Stimulated activated CD8-positive, alpha-beta memory T cell treated with anti-CD3 and anti-CD28 coated beads, Interleukin-4, amount 100 ng/mL, for 24 hours (primary cell): ENCODE data around the gene CCDC33.

ENCODE experiments used
- DNase-seq: peaks from one replicate; pipeline ENCODE4 v3.0.0-alpha.2; 2020; ENCODE audit warnings: low read depth

CCDC33 gene

DNA sequence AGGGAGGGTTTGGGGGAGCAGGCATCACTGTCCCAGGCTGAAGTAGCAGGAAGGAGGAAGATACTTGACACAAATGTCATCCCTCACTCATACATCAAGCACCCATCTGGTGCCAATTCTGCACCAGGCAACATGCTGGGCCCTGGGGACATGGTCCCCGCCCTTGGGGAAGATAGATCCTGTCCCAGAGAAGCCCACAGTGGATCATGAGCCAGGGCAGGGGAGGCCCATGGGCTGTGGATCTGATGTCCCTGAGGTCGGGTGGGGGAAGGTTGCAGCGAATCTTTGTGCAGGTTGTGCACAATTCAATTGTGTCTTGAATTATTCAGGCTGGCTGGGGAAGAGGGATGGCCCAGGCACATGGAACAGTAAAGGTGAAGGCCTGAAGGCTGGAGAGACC is 6.4 kb upstream of the CCDC33 start:
- DNase-seq, result no peak

DNA sequence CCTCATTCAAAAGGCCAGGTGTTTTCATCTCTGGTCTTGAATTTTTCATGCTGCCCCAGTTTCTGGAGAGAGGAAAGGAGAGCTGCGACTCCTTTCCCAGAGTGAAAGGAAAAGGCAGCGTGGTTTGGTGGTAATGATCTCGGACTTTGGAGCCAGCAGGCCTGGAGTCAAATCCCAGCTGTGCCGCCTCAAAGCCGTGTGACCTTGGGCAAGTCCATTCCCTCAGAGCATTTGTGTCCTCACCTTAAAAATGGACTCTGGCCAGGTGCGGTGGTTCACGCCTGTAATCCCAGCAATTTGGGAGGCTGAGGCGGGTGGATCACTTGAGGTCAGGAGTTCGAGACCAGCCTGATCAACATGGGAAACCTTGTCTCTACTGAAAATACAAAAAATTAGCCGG is 4.7 kb upstream of the CCDC33 start:
- DNase-seq, result no peak

DNA sequence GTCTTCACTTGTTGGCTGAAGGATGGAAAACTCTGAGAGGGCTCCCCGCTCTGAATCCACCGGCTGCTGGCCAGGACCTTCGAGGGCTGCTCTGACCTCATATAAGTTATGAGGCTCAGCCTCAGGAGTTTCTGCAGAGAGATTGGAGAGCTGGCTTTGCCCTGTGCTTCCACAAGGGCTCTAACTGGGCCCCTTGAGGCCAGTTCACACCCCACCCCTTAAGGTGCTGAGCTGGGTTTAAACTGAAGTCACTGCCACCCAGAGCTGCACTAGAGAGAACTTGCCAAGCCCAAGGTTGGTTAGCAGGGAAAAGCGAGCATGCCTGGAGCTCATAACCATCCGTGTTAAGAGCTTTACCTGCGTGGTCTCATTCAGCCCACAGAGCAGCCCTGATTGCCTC is 2.8 kb upstream of the CCDC33 start:
- no peak for DNase-seq

DNA sequence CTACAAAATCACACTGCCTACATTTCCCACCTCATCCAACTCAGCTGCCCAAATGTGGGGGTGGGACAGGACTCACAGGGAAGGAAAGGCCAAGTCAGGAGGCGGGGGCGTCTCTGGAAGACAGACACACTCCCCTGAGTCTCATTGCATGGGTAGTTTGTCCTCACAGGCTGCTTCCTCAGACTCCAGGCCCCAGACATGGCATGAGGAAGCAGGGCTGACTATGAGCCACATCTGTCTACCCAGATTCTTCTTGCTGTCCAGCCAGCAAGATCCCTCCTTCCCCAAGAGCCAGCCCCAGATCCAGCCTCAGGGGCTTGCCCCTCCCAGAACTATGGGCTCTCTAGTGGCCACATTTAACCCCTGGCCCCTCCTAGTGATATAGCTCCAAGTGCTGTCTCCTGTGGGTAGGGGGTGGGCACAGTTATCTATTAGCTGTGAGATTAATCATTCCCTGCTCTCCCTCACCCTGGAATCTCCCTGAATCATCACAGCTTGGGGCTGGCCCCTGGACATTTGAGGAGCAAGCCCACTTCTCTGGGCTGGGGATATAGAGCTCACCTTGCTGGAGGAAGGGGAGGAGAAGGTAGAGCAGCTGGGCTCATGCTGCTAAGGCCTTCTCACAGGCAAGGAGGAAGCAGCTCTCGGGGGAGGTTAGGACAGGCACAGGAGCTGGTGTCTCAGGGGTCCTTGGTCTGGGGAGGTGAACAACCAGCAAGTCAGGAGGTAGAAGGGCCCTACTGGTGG is 2.1 kb upstream of the CCDC33 start:
- DNase-seq, result no peak

DNA sequence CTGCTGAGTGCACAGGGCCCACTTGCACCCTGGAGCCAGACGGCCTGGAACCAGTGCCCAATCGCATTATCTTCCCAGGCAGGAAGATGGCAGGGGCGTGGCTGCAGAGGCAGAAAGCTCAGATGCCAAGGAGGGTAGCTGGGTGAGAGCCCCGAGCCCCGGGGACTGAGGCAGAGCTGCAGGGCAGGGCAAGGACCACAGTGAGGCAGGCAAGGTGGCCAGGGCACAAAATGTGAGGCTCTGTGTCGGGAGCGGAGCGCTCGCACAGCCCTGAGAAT is 1.6 kb upstream of the CCDC33 start:
- DNase-seq, result no peak

DNA sequence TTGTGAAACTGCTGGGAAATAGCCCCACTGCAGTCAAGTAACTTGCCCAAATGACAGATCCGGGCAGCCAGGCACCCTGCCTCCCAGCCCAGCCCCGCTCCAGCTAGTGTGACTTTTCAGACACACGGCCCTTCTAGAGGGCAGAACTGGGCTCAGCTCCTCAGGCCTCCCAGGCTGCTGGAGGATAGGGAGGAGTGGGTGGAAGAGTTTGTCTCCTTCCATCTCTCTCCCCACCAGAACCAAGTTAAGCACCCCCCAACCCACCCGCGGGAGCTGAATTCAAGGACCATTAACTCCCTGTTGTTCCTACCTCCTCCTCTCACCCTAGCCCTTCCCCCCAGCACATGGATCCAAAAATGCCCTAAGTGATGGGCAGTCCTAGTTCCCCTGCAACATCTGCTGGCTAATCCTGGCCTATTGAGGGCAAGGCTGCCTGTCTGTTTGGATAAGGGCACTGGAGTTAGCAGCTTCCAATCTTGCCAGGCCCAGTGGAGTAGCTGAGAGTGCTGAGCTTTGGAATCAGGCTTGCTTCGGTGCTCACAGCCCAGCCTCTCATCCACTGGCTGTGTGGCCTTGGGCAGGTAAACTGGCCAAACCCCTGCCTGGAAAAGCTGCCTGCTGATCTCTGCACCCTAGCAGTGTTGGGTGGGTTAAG is 3.1 kb downstream of the CCDC33 start:
- no peak for DNase-seq

DNA sequence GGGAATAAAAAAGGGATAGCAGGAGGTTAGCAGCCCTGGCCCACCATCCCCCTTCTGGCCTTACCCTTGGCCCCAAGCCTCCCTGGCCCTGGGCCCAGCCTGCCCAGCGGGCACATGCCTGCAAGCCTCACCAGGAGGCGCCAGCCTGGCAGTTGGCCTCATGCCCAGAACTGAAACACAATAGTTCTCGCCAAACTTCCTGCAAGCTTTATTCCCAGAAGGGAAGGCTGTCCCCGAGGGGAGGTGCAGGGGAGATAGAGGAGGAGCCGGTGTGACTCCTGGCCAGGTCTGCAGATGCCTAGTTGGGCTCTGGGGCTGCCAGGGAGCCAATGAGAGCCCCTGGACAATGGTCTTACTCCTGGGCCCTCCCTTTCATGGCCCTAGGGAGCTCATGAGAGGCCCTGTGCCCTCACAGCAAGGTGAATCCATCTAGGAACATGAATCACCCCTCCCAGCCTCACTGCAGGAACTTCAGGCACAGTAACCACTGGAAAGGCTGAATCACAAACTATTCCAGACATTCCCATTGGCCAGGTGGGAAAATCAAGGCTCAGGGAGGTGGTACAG is 4.0 kb downstream of the CCDC33 start:
- no peak for DNase-seq

DNA sequence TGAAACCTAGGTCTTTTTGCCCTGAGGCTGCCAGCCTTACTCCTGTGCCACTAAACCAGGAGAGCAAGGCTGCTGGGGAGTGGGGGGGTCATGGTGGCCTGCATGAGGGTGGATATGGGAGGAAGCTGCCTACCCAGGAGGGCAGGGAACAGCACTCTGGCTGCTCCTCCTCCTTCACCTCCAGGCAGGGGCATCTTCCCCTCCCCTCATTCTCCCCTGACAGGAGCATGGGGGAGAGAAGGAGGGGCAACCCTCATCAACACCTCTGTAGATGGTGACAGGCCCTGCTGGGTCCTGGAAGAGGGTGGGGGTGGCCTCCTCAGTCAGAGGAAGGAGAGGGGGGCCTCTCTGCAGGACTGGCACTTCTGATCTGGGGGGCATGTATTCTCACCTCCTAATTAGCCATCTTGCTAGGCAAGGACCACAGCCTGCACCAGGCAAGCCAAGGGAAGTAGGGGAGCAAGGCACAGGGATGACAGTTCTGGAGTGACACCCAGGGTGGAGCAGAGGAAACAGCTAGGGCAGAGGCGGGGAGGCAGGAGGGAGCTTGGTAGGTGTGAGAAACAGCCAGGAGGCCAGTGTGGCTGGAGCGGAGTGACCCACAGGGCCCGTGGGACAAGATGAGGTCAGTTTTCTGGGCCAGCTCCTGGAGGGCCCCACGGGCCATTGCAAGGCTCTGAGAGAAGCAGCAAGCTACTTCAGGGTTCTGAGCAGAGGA is 4.9 kb downstream of the CCDC33 start:
- no peak for DNase-seq

DNA sequence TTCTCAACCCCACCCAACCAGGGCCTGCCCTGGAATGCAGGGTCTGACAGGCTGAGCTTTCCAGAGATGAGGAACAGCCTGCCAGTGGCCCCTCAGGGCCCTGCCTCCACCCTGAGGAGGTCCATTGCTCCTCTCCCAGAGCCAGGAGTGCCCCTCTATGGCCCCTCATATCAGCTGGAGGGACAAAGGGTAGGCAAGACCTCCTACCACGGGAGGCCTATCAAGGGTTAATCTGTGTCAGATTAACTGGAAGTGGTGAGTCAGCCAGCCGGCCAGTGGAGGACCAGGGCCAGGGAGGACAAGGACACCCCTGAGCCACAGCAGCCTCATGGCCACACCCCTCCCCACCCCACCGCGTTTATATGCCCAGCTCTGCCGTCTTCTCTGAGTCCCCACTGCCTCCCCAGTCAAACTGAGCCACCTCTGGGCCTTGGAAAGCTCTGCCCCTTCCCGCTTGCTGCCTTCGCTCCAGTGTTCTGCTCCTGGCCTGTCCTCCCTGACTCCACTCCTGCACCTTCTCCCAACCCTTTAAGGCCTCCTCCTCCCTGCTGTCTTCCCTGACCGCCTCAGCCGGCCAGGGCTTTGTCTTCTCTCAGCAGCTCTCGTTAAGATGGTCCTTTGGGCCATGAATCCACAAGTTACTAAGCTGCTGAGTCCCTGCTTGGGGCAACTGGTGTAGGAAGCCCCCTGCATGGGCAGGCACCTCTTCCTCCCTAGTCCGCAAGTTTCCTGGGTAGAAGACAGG is 6.5 kb downstream of the CCDC33 start:
- DNase-seq, result no peak

DNA sequence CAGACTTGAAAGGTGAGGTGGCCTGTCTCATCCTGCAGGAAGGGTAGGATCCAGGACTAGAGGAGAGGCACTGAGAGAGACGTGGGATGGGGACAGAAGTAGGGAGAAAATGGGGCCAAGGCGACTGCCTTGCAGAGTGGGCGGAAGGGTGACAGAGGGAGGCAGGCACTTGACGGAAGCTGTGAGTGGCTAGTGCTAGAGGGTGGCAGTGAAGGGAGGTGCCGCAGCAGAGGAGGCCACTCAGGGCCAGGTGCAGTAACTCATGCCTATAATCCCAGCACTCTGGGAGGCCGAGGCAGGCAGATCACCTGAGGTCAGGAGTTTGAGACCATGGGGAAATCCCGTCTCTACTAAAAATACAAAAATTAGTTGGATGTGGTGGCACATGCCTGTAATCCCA is 7.3 kb downstream of the CCDC33 start:
- DNase-seq, result no peak

DNA sequence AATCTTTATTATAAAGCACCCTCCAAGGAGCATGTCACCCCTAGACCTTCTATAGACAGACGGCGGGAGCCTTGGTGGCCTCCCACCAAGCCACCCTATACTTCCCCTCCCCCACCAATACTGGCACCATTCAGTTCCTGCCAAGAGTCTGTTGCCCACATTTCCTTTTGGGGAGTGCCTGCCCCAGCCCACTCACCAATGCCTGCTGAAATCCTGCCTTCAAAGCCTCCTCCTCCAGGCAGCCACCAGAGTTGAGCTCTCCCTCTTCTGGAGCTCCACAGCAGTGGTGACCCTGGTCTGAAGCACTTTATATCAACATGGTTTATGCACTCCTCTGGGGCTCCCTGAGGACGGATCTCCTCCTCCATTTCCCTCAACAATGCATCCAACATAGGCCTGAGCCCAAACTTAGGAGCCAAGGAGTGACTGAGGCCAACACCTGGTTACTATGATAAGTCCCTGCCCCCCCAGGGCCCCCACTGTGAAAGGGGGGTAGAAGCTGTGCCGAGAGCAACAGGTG is 8.8 kb downstream of the CCDC33 start:
- DNase-seq, result no peak

DNA sequence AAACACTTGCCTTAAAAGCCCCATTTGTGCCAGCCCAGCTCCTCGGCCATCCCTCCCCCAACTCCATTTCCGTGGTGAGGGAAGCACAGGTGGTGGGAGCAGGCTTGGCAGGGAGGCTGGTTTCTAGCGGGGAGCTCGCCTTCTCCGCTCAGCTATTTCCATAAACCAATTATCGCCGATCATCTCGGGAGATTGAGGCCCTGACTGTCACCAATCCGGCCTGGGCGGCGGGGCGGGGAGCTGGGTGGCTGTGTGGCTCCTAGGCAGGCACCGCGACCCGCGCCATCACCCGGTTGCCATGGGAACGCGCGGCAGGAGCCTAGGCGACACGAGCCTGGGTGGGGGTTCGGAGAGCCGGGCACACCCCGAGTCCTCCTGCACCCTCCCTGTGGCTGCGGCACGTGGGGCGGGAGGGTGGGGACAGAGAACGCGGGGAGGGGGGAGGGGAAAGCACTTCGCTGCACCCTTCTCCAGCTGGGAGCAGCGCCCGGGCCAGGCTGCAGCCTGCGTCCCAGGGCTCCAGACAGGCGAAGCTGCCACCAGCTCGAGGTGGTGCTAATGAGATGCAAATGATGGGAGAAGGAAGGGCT is 9.3 kb downstream of the CCDC33 start:
- DNase-seq, result peak; percentile 16

DNA sequence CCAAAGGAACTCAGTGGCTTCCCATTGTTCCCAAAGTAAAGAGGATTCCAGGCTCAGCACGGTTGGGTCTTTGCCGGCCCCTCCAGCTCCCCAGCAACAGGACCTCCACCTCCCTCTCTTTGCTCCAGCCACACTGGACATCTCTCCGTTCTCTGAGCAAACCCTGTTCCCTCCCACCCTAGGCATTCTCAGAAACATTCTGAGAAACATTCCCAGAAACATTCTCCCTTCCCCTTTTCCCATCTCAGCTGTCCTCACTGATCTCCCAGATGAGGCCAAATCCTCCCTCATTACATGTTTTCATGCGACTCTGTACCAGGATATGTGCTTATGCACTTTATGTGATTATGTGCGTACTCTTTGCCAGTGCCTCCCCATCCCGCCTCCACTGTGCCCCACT is 14.1 kb downstream of the CCDC33 start:
- DNase-seq, result no peak

DNA sequence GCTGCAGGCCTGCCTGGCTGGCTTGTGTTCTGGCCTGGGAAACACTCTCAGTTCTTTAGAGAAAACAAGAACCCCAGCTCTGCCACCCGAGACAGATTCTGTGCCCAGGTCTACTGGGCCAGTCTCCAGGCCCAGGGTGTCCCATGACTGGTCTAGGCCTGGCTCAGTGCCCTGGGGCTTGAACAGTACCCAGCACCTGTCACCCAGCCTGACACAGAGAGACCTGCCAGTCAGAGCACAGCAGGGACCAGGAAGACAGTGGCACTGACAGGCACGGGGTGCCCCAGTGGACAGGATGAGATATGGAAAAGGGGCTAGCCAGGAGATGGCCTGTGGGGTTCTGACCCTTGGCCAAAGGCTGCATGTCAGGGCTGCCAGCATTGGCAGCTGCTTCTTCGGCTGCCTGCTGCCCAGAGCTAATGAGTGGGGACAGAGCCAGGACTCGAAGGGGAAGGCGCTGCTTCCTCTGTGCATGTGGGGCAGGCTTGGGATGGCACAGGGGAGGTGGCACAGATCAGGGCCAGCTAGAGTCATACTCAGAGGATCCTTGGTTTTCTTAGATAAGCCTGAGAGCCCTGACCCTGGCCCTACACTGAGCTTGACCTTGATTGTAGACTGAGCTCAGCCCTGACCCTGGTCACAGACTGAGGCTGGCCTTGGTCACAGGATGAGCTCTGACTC is 15.1 kb downstream of the CCDC33 start:
- DNase-seq, result no peak

DNA sequence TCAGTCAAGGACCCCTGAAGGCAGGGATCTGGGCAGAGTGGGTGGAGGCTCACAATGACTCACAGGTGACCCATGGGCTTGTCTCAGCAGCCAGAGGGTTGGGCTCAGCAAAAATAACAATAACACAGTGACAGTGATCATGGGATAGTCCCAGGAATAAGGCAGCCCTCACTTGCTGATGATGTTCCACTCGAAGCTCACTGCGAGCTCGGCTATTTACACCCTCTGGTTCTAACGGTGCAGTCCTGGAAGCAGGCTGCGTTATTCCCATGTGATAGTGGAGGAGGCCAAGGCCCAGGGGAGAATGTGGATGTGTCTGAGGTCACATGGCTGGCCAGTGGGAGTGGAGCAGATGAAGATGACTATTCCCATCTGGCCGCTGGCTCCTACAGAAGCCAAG is 16.2 kb downstream of the CCDC33 start:
- no peak for DNase-seq

DNA sequence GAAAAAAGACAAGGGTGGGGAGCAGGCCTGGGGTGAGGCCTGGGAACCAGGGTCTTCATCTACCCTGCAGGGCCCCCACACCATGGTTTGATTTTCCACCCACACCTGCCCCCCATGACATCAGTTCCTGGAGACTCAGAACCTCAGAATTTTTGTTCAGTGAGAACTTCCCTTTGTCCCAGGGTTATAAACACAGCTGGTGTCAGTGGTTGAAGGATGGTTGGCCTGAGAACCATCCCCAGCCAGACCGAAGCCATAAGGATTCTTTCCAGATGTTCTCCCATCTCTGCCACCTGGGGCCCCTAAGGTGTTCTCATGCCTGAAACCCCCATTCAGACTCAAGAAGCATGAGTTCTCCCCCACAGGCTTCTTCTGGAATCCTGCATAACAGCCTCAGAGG is 16.6 kb downstream of the CCDC33 start:
- DNase-seq, result no peak

DNA sequence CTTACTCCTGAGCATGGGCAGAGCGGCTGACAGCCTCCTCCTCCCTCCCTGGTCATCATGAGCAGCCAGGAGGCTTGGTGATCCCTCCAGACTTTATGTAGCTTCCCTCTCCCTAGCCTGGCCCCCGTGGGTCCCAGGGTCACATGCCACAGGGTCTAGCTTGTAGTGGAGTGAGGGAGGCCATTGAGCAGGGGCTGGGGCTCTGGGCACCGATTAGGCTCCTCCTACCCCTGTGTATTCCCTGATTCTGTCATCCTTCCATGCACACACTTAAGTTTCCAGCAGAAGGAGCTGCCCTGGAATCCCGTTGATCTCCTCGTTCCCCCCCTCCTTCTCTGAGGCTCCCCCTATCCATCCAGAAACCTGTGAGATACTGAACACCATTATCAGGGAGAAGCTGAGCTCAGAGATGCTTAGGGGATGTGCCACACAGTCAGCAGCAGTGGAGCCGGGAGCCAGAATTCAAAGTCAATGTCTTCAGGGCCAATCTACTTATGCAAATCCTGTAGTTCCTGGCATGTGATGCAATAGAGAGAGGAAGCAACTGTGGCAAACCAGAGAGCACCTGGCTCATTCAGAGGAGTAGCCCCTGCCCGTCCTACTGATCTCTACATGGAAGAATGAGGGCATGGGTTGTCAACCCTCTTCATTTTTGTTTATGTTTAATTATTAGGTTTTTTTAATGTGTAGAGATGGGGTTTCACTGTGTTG is 17.2 kb downstream of the CCDC33 start:
- no peak for DNase-seq

DNA sequence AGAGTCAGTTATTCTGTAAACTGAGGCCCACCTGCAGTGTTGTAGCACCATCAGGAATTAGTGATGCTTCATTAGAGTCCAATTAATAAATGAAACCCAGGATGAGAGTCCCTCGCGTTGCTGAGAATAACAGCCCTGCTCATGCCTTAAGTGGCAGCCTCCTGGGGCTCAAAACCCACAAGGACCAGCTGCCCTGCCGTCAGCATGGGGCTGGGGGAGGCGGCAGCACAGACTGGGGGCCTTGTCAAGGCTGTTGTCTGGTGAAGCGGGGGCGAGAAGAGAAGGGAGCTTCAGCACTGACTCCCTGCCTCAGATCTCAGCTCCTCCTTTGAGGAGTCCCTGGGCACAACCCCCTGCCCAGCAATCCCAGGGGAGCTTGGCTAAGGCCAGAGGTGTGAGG is 21.0 kb downstream of the CCDC33 start:
- DNase-seq, result no peak

DNA sequence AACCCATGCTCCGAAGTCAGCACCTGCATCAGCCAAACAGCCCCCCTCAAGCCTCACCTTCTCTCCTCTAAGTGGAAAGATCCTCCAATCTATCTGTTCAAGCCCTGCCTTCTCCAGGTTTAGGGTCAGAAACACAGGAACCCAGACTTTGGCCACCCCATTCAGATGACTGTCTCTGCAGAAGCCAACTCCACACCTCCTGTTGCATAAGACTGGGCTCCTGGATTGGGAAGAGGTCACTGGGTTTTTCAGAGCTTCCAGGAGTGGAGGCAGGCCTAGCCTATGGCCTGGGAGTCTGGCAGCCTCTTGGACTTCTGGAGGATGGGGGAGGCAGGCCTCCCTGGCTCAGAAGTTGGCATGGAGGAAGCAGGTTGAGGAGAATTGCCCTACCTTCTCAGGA is 21.5 kb downstream of the CCDC33 start:
- no peak for DNase-seq

DNA sequence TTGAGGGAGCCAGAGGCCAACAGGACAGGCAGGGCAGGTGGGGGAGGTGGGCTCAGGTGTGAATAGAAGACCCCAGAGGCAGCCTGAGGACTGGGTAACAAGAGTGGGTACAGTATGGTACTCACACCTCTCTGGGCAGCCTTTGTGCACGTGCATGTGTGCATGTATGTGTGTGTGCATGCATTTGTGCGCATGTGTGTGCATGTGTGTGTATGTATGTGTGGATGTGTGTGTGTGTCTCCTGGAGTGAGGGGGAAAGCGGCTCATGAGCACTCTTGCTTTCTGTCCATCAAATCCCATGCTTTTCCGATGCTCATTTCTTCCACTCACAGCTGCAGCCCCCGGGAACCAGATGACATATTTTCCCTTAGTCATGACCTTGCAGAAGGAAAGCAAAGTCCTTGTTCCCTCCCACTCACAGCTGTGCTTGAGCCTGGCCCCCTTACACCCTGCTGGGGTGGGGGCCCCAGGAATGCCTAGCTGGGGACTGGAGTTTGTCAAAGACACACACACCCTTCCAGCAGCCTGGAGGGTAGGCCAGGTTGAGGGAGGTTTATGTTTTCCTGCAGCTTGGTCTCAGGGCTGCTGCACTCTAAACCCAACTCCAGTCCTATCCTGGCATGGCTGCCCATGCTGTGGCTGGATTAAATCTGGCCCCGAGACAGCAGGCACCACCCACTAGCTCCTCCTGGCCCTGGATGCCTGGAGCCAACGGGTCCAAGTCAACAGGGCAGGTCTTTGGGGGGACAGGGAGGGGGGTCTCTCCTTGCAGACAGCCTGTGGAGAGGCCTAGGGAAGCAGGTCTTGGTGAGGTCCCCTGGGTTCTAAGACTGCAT is 22.5 kb downstream of the CCDC33 start:
- DNase-seq, result no peak
